ENCODE data around the gene SAMD4A. TPM values are rescaled to one million over a fixed set of nuclear protein-coding genes. Genes with fewer than 3 reads are reported as not detected.

The SAMD4A gene
- total RNA-seq, 1 experiment from 2014 or later, result 18.3 TPM

GRCh38 chr14:54665946-54666345 lies 99.0 kb downstream of the SAMD4A start:
- H2AFZ ChIP-seq, result no peak overlapping the region
- 0 out of 2 replicates have a peak, but pooled peaks cover 3% of the 10 kb centered on the region for H3F3A ChIP-seq (ENCODE audit: insufficient read depth, low read depth)
- no peak overlapping the region for H3K4me3 ChIP-seq
- H3K4me2 ChIP-seq, result no peak overlapping the region
- no peak for DNase-seq
- BruUV-seq (replicated peaks), result no TSS peak
- no peak overlapping the region for H3K27ac ChIP-seq
- H4K20me1 ChIP-seq (ENCODE audit: insufficient read depth), result no peaks in the 10 kb centered on the region
- no peaks in the 10 kb centered on the region for H3K36me3 ChIP-seq (ENCODE audit: low read depth)
- intact Hi-C loops (cut with micrococcal nuclease; ENCODE audit: unreplicated experiment), result no loop called here
- CTCF ChIA-PET, result no interaction called here
- H3K27me3 ChIP-seq (ENCODE audit: insufficient read depth, low read depth), result no peaks in the 10 kb centered on the region
- H3K79me2 ChIP-seq (ENCODE audit: low read depth), result peaks cover 7% of the 10 kb centered on the region
- H3K4me1 ChIP-seq (replicated peaks; ENCODE audit: insufficient read depth), result peaks cover 1% of the 10 kb centered on the region
- no peaks in the 10 kb centered on the region; the same call in 1 of the 2 replicates for H3K9me3 ChIP-seq (ENCODE audit: insufficient read depth, low read depth)
- POLR2A ChIA-PET (ENCODE audit: unreplicated experiment), result no interaction called here
- TF ChIP-seq CTCF (conservative IDR thresholded peaks at IDR 0.05) (no peak), EZH2 (IDR thresholded peaks at IDR 0.05; ENCODE audit: low read depth) (no peak)
- H3K9me2 ChIP-seq (ENCODE audit: insufficient read depth), result no peaks in the 10 kb centered on the region

- H2AFZ ChIP-seq, result no peak overlapping the region
- POLR2A ChIA-PET (ENCODE audit: unreplicated experiment), result interaction anchor here (0.5 to 0.6 kb wide), 2 partner anchors 13 to 16 kb away, joined by 3 to 4 read pairs; no protein-coding TSS in a partner anchor
- H3K4me1 ChIP-seq (replicated peaks; ENCODE audit: insufficient read depth), result no peaks in the 10 kb centered on the region; the same call in 1 of the 2 replicates
- DNase-seq, result no peak
- no peaks in the 10 kb centered on the region for H3K9me2 ChIP-seq (ENCODE audit: insufficient read depth)
- H3K27me3 ChIP-seq (ENCODE audit: insufficient read depth, low read depth), result no peaks in the 10 kb centered on the region
- TF ChIP-seq EZH2 (IDR thresholded peaks at IDR 0.05; ENCODE audit: low read depth), result no peak
- TF ChIP-seq CTCF (conservative IDR thresholded peaks at IDR 0.05), result no peak
- no peaks in the 10 kb centered on the region for H4K20me1 ChIP-seq (ENCODE audit: insufficient read depth)
- H3K4me2 ChIP-seq, result no peak overlapping the region
- CTCF ChIA-PET, result no interaction called here
- no peaks in the 10 kb centered on the region; the same call in 1 of the 2 replicates for H3K79me2 ChIP-seq (ENCODE audit: low read depth)
- BruUV-seq (replicated peaks), result no TSS peak
- no peaks in the 10 kb centered on the region; the same call in 1 of the 2 replicates for H3K9me3 ChIP-seq (ENCODE audit: insufficient read depth, low read depth)
- no peaks in the 10 kb centered on the region for H3K36me3 ChIP-seq (ENCODE audit: low read depth)
- intact Hi-C loops (cut with micrococcal nuclease; ENCODE audit: unreplicated experiment), result no loop called here
- no peak overlapping the region for H3K4me3 ChIP-seq
- H3K27ac ChIP-seq, result no peak overlapping the region
- 0 out of 2 replicates have a peak, but pooled peaks cover 3% of the 10 kb centered on the region for H3F3A ChIP-seq (ENCODE audit: insufficient read depth, low read depth)
Measured at GRCh38 chr14:54667026-54667744, 100.3 kb downstream of the SAMD4A start.

DNA sequence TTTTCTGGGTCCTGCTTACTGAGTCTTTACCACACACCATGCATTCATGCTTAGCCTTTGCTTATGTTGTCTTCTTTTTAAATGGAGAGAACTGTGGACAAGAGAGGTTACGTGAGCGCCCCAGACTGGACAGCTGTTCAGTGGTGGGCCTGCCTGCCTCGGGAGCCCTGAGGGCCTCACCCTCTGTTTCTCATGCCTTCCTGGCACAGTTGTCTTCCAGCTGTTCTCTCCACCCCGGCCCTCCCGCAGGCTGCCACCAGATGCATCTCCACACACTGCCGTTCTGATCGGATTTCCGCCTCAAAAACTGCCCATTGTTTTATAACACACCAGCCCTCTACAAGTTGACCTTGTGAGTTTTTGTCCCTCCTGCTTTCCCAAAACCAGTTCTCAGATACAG lies 100.8 kb downstream of the SAMD4A start:
- intact Hi-C loops (cut with micrococcal nuclease; ENCODE audit: unreplicated experiment), result no loop called here
- Histone ChIP-seq H3K27ac (no peak overlapping the region), H3K4me3 (no peak overlapping the region), H3K9me2 (ENCODE audit: insufficient read depth) (no peaks in the 10 kb centered on the region), H3K4me1 (replicated peaks; ENCODE audit: insufficient read depth) (no peaks in the 10 kb centered on the region; the same call in 1 of the 2 replicates), H2AFZ (no peak overlapping the region), H3K79me2 (ENCODE audit: low read depth) (no peaks in the 10 kb centered on the region; the same call in 1 of the 2 replicates), H3K27me3 (ENCODE audit: insufficient read depth, low read depth) (no peaks in the 10 kb centered on the region), H3F3A (ENCODE audit: insufficient read depth, low read depth) (0 out of 2 replicates have a peak, but pooled peaks cover 3% of the 10 kb centered on the region), H4K20me1 (ENCODE audit: insufficient read depth) (no peaks in the 10 kb centered on the region), H3K4me2 (no peak overlapping the region), H3K9me3 (ENCODE audit: insufficient read depth, low read depth) (no peaks in the 10 kb centered on the region; the same call in 1 of the 2 replicates), H3K36me3 (ENCODE audit: low read depth) (no peaks in the 10 kb centered on the region)
- DNase-seq, result no peak
- no TSS peak for BruUV-seq (replicated peaks)
- CTCF ChIA-PET, result no interaction called here
- POLR2A ChIA-PET (ENCODE audit: unreplicated experiment), result interaction anchor here (0.5 to 0.6 kb wide), 2 partner anchors 14 to 17 kb away, joined by 3 to 4 read pairs; no protein-coding TSS in a partner anchor
- no peak for TF ChIP-seq CTCF (conservative IDR thresholded peaks at IDR 0.05)
- TF ChIP-seq EZH2 (IDR thresholded peaks at IDR 0.05; ENCODE audit: low read depth), result no peak

Data from PC-9 (cell line).